GM19240 (cell line): ENCODE data around the gene TRIM32.
"Not testable (repeated sequence)": the region's sequence is repeated elsewhere in the genome, so short reads cannot be mapped to it uniquely, and the experiment has no call there.

Source experiments
- DNase-seq: peaks from one replicate; pipeline ENCODE4 v3.0.0; 2011; ENCODE audit warnings: low spot score; ENCODE audit not compliant: insufficient read length

The TRIM32 gene

GRCh38 chr9:116674210-116674980, 12.7 kb upstream of the TRIM32 start:
- no peak for DNase-seq

- no peak for DNase-seq
Observed at GRCh38 chr9:116683535-116683934, 3.6 kb upstream of the TRIM32 start.

- no peak for DNase-seq
Observed at GRCh38 chr9:116685166-116685565, 1.9 kb upstream of the TRIM32 start.

- DNase-seq, result no peak
Observed at GRCh38 chr9:116686135-116686534, 970 bp upstream of the TRIM32 start.

GRCh38 chr9:116686693-116687073, 422 bp upstream of the TRIM32 start:
- no peak for DNase-seq

- DNase-seq, result no peak
Observed at GRCh38 chr9:116687754-116688135, 640 bp downstream of the TRIM32 start.

GRCh38 chr9:116688806-116689485, 1.8 kb downstream of the TRIM32 start:
- DNase-seq, result no peak

DNA sequence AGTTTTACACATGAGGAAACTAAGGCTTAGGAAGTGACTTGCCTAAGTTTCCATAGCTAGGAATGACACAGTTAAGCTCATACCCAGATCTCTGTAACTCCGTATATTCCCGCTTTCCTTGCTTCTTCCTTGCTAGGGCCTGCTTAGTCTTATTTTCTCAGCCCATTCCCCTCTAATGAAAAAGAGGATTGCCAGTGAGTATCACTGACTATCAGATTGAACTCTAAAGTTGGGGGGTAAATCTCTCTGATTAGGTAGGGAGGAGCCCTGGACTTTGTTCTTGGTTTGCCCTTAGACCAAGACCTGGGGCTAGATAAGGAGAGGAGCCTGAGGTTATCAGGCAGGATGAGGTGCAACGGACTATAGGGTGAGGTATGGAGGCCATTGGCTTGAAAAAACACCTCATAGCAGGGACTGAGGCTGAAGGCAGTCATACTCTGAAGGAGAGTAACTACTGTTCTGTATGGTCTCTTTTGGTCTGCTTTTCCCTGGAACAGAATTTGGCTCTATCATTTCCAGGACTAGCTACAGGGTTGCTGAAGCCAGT, 2.5 kb downstream of the TRIM32 start:
- no peak for DNase-seq

DNA sequence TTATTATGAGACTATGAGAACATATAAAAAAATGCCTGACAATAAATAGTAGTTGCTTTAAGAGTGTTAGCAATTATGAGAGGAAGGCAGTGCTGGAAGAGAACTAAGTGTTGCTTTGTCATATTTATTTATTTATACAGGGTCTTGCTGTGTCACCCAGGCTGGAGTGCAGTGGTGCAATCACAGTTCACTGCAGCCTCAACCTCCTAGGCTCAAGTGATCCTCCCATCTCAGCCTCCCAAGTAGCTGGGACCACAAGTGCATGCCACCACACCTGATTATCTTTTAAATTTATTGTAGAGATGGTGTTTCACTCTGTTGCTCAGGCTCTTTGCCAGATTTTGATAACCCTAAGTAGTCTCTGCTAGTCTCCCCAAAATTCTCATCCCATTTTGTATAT, 3.7 kb downstream of the TRIM32 start:
- DNase-seq, result not testable (repeated sequence)

DNA sequence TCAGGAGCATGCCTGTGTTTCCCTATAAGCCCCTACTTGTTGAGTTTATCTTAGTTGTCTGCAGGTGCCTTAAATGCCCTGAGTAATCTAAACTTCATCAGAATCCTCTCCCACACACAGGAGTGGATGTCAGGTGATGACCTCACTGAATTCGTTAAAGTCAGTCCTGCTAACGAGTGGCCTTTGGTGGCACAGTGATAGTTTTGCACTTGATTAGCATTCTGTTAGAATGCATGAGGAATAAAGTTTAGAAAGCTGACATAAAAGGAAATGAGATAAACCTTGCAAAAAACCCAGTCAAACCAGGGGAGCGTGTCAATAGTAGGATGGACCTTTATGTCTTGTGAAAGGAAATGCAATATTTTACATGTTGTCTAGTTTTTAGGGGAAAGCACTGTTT, 4.5 kb downstream of the TRIM32 start:
- no peak for DNase-seq

- no peak for DNase-seq
Observed at GRCh38 chr9:116692616-116693015, 5.5 kb downstream of the TRIM32 start.

- no peak for DNase-seq
Observed at GRCh38 chr9:116693233-116693731, 6.2 kb downstream of the TRIM32 start.

- DNase-seq, result no peak
Observed at GRCh38 chr9:116694785-116695291, 7.7 kb downstream of the TRIM32 start.

DNA sequence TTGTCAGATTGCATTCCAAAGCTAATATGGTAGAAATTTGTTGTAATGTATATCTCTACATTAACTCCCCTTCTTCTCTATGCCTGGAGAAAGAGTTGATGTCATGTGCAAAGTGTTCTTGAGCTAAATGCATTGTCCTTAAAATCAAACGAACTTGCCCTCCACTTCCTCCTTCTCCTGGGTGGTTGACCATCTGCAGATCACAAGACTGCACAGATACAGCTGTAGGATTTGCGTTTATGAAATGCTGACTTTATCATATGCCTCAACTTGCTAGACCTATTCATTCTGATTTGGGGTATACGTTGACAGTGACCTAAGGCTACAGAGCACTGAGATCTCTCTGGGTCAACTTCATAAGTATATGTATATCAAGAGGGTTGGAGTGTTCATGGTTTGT, 8.3 kb downstream of the TRIM32 start:
- DNase-seq, result no peak

GRCh38 chr9:116697362-116697761, 10.3 kb downstream of the TRIM32 start:
- no peak for DNase-seq

DNA sequence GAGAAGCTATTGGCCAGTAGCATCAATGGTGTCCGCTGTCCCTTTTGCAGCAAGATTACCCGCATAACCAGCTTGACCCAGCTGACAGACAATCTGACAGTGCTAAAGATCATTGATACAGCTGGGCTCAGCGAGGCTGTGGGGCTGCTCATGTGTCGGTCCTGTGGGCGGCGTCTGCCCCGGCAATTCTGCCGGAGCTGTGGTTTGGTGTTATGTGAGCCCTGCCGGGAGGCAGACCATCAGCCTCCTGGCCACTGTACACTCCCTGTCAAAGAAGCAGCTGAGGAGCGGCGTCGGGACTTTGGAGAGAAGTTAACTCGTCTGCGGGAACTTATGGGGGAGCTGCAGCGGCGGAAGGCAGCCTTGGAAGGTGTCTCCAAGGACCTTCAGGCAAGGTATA, 10.8 kb downstream of the TRIM32 start:
- no peak for DNase-seq

- no peak for DNase-seq
Observed at GRCh38 chr9:116700279-116700678, 13.2 kb downstream of the TRIM32 start.

GRCh38 chr9:116700882-116701865, 14.1 kb downstream of the TRIM32 start:
- DNase-seq, result no peak

DNA sequence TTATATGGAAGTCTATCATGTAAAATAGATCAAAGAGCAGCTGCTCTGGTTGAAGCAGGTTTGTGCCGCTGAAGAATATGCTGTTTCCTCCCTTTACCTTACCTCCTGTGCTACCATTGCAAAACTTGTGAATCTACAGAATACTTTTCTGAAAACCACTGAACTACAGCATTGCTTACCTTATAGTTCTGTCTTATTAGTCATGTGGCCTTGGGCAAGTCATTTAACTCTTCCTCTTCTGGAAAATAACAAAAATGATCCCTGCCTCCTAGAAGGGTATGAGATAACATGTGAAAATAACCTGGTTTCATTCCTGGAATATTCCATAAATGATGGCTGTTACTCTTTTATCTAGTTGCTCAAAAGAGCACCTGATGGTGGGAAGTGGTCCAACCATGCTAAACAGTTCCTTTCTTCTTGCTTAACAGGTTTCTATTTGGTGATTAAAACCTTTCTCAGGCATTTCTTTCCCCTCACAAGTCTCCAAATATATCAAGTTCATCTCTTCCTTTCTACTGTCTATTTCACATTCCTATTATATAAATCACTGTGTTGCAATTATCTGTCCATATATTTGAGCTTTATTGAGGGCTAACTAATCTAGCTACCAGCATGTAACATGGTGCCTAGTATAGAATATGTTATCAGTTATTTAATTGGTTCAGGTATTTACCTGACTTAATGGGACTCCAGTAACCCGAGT, 15.0 kb downstream of the TRIM32 start:
- no peak for DNase-seq

GRCh38 chr9:116703634-116704033, 16.5 kb downstream of the TRIM32 start:
- no peak for DNase-seq

DNA sequence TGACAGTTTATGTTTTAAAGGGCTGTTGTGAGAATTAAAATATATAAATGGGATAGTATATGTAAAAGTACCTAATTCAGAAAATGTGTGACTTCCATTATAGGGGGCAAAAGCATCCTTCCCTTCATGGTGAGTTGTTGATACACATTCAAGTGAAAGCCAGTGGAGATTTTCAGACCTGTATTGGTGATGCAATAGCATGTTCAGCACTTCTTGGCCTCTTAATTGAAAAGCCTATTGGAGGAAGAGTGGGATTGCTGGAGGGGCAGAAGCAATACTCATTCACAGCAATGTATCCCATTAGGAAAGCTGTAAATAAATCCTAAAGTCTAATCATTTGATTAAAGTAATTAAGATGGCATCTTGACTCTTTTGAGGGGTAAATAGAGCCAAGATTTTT, 17.4 kb downstream of the TRIM32 start:
- DNase-seq, result no peak
